ENCODE results near the gene LIMD2.

GRCh38 chr17:63741143-63741407, 41.1 kb upstream of the LIMD2 start:
- no peak for TF ChIP-seq GABPA (IDR thresholded peaks at IDR 0.05; ENCODE audit: low read depth)
- TF ChIP-seq, protein P1, sequence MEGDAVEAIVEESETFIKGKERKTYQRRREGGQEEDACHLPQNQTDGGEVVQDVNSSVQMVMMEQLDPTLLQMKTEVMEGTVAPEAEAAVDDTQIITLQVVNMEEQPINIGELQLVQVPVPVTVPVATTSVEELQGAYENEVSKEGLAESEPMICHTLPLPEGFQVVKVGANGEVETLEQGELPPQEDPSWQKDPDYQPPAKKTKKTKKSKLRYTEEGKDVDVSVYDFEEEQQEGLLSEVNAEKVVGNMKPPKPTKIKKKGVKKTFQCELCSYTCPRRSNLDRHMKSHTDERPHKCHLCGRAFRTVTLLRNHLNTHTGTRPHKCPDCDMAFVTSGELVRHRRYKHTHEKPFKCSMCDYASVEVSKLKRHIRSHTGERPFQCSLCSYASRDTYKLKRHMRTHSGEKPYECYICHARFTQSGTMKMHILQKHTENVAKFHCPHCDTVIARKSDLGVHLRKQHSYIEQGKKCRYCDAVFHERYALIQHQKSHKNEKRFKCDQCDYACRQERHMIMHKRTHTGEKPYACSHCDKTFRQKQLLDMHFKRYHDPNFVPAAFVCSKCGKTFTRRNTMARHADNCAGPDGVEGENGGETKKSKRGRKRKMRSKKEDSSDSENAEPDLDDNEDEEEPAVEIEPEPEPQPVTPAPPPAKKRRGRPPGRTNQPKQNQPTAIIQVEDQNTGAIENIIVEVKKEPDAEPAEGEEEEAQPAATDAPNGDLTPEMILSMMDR (IDR thresholded peaks at IDR 0.05; ENCODE audit: insufficient read depth, low read length): no peak
- TF ChIP-seq, protein P2, sequence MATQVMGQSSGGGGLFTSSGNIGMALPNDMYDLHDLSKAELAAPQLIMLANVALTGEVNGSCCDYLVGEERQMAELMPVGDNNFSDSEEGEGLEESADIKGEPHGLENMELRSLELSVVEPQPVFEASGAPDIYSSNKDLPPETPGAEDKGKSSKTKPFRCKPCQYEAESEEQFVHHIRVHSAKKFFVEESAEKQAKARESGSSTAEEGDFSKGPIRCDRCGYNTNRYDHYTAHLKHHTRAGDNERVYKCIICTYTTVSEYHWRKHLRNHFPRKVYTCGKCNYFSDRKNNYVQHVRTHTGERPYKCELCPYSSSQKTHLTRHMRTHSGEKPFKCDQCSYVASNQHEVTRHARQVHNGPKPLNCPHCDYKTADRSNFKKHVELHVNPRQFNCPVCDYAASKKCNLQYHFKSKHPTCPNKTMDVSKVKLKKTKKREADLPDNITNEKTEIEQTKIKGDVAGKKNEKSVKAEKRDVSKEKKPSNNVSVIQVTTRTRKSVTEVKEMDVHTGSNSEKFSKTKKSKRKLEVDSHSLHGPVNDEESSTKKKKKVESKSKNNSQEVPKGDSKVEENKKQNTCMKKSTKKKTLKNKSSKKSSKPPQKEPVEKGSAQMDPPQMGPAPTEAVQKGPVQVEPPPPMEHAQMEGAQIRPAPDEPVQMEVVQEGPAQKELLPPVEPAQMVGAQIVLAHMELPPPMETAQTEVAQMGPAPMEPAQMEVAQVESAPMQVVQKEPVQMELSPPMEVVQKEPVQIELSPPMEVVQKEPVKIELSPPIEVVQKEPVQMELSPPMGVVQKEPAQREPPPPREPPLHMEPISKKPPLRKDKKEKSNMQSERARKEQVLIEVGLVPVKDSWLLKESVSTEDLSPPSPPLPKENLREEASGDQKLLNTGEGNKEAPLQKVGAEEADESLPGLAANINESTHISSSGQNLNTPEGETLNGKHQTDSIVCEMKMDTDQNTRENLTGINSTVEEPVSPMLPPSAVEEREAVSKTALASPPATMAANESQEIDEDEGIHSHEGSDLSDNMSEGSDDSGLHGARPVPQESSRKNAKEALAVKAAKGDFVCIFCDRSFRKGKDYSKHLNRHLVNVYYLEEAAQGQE (IDR thresholded peaks at IDR 0.05; ENCODE audit: insufficient replicate concordance, low read depth): no peak
- no peak for TF ChIP-seq POLR2AphosphoS5 (IDR thresholded peaks at IDR 0.05; ENCODE audit: low read depth)

Measured in HL-60 (cell line).